H1 (cell line): Measurements from ENCODE around the gene MUC13. TPM values are rescaled to one million over a fixed set of nuclear protein-coding genes. Genes with fewer than 3 reads are reported as not detected.
A peak's percentile ranks its signal among the peaks of the same experiment; 100 is the strongest.

ENCODE experiments used
- CTCF ChIA-PET: fragments of 300-600 bp; sonication (Branson Sonifier 250); formaldehyde crosslinking; loops from one replicate; lab custom pipeline; 2021; ENCODE audit not compliant: partially characterized antibody; lab: Charles Lee
- POLR2A ChIA-PET: fragments of 300-600 bp; sonication (Branson Sonifier 250); formaldehyde crosslinking; loops from one replicate; lab custom pipeline; 2021; ENCODE audit warnings: inconsistent platforms; ENCODE audit not compliant: partially characterized antibody; lab: Charles Lee
- DNase-seq, 2 experiments: peaks; one replicate each; pipeline versions ENCODE4 v3.0.0 to v3.0.0-alpha.2; 2010 to 2022; ENCODE audit warnings: low spot score in 2 of 2, low read depth in 1 of 2, mixed read lengths in 1 of 2
- FAIRE-seq: peaks from 2 replicates; lab custom pipeline; 2011; peaks lifted over from hg19 to GRCh38; lab: Jason Lieb, UNC
- H2AFZ ChIP-seq: 2 replicates; pipeline ENCODE4 v1.8.1; 2012; ENCODE audit warnings: low read length, inconsistent platforms
- H2AK5ac ChIP-seq: 2 replicates; pipeline ENCODE4 v1.6.1; 2013; ENCODE audit warnings: low read depth, low read length
- H2BK120ac ChIP-seq: replicated peaks from 2 replicates; pipeline ENCODE3; 2013; ENCODE audit warnings: low read depth, low read length, inconsistent platforms
- H2BK12ac ChIP-seq: 2 replicates; pipeline ENCODE4 v1.6.1; 2013; ENCODE audit warnings: low read depth, low read length
- H2BK15ac ChIP-seq: 2 replicates; pipeline ENCODE4 v1.6.1; 2013; ENCODE audit warnings: low read length
- H2BK20ac ChIP-seq: 2 replicates; pipeline ENCODE4 v1.6.1; 2013; ENCODE audit warnings: low read length
- H2BK5ac ChIP-seq: 2 replicates; pipeline ENCODE4 v1.6.1; 2013; ENCODE audit warnings: low read depth, low read length
- H3K14ac ChIP-seq: 2 replicates; pipeline ENCODE4 v1.6.1; 2013; ENCODE audit warnings: inconsistent platforms; ENCODE audit not compliant: insufficient read length
- H3K18ac ChIP-seq: 2 replicates; pipeline ENCODE4 v1.6.1; 2013; ENCODE audit warnings: low read length; ENCODE audit errors: extremely low read depth
- H3K23ac ChIP-seq: 2 replicates; pipeline ENCODE4 v1.6.1; 2013; ENCODE audit warnings: inconsistent platforms; ENCODE audit not compliant: insufficient read length
- H3K23me2 ChIP-seq: 2 replicates; pipeline ENCODE4 v1.6.1; 2013; ENCODE audit warnings: low read depth, low read length
- H3K27ac ChIP-seq: 2 replicates; pipeline ENCODE4 v1.6.1; 2011; ENCODE audit warnings: low read depth, low read length, inconsistent platforms
- H3K27me3 ChIP-seq, 4 experiments: replicated peaks in 1 of 4; 1 replicate in 1 of 4; 2 replicates in 3 of 4; pipeline versions ENCODE4 v1.6.1 to v1.8.1; 2011 to 2013; ENCODE audit warnings: low read length in 3 of 4, mild to moderate bottlenecking in 3 of 4, inconsistent platforms in 2 of 4, mixed read lengths in 2 of 4, moderate library complexity in 1 of 4; ENCODE audit not compliant: control insufficient read depth in 3 of 4, insufficient read depth in 3 of 4; ENCODE audit errors: extremely low read depth in 1 of 4
- H3K36me3 ChIP-seq, 4 experiments: 2 replicates each; pipeline versions ENCODE4 v1.6.1 to v1.8.1; 2011 to 2013; ENCODE audit warnings: mild to moderate bottlenecking in 4 of 4, low read length in 3 of 4, moderate library complexity in 2 of 4, control low read depth in 1 of 4, inconsistent platforms in 1 of 4; ENCODE audit not compliant: insufficient read depth in 4 of 4, control insufficient read depth in 2 of 4
- H3K4ac ChIP-seq: replicated peaks from 2 replicates; pipeline ENCODE3; 2013; ENCODE audit warnings: low read length, low read depth, mixed read lengths, inconsistent platforms; ENCODE audit not compliant: insufficient read length
- H3K4me1 ChIP-seq, 4 experiments: replicated peaks in 1 of 4; 1 replicate in 1 of 4; 2 replicates in 3 of 4; pipeline versions ENCODE4 v1.6.1 to v1.8.1; 2011 to 2013; ENCODE audit warnings: low read length in 3 of 4, inconsistent platforms in 2 of 4, mixed read lengths in 1 of 4; ENCODE audit not compliant: insufficient read depth in 4 of 4, control insufficient read depth in 3 of 4
- H3K4me2 ChIP-seq, 2 experiments: 2 replicates each; pipeline versions ENCODE4 v1.6.1 to v1.8.1; 2011 to 2013; ENCODE audit warnings: low read depth in 2 of 2, low read length in 2 of 2, control low read depth in 1 of 2, inconsistent platforms in 1 of 2, mild to moderate bottlenecking in 1 of 2; ENCODE audit not compliant: insufficient read depth in 1 of 2
- H3K4me3 ChIP-seq, 4 experiments: fragments of 200-600, 300-600 bp in 1 of 4; sonication (generic), shearing (Covaris generic), sonication (Bioruptor Twin) in 1 of 4; 2 replicates each; pipeline versions ENCODE4 v1.5.1 to v1.8.1; 2011 to 2016; ENCODE audit warnings: low read length in 4 of 4, low read depth in 3 of 4, control low read depth in 2 of 4, inconsistent platforms in 2 of 4, mild to moderate bottlenecking in 2 of 4, mixed read lengths in 1 of 4, moderate library complexity in 1 of 4; ENCODE audit not compliant: insufficient read depth in 2 of 4; ENCODE audit errors: extremely low read depth in 1 of 4
- H3K56ac ChIP-seq: replicated peaks from 2 replicates; pipeline ENCODE3; 2013; ENCODE audit warnings: low read depth, mild to moderate bottlenecking, mixed read lengths, low read length, inconsistent platforms; ENCODE audit not compliant: insufficient read length
- H3K79me1 ChIP-seq: 2 replicates; pipeline ENCODE4 v1.6.1; 2013; ENCODE audit warnings: low read depth, low read length, control low read depth
- H3K79me2 ChIP-seq, 2 experiments: 2 replicates each; pipeline versions ENCODE4 v1.6.1 to v1.8.1; 2012 to 2013; ENCODE audit warnings: low read length in 2 of 2, mild to moderate bottlenecking in 2 of 2, inconsistent platforms in 1 of 2; ENCODE audit not compliant: insufficient read depth in 2 of 2, control insufficient read depth in 1 of 2
- H3K9ac ChIP-seq, 4 experiments: replicated peaks in 1 of 4; 1 replicate in 1 of 4; 2 replicates in 3 of 4; pipeline versions ENCODE4 v1.6.1 to v1.8.1; 2011 to 2013; ENCODE audit warnings: low read depth in 3 of 4, low read length in 3 of 4, control low read depth in 2 of 4, mild to moderate bottlenecking in 2 of 4, moderate library complexity in 2 of 4, inconsistent platforms in 1 of 4; ENCODE audit errors: extremely low read depth in 1 of 4
- H3K9me3 ChIP-seq, 2 experiments: 2 replicates each; pipeline versions ENCODE4 v1.6.1 to v1.8.1; 2012 to 2013; ENCODE audit warnings: mild to moderate bottlenecking in 2 of 2, moderate library complexity in 2 of 2, control low read depth in 1 of 2, inconsistent platforms in 1 of 2, low read depth in 1 of 2, low read length in 1 of 2, mixed read lengths in 1 of 2; ENCODE audit not compliant: insufficient read depth in 2 of 2
- H4K20me1 ChIP-seq, 2 experiments: replicated peaks in 1 of 2; 2 replicates each; pipeline versions ENCODE3 to v1.8.1; 2011 to 2013; ENCODE audit warnings: inconsistent platforms in 2 of 2, low read length in 2 of 2, mild to moderate bottlenecking in 1 of 2; ENCODE audit not compliant: insufficient read depth in 2 of 2, control insufficient read depth in 1 of 2
- H4K5ac ChIP-seq: 2 replicates; pipeline ENCODE4 v1.6.1; 2013; ENCODE audit warnings: low read length, low read depth, mixed read lengths, inconsistent platforms; ENCODE audit not compliant: insufficient read length
- H4K8ac ChIP-seq: 2 replicates; pipeline ENCODE4 v1.8.0; 2013; ENCODE audit warnings: mild to moderate bottlenecking, moderate library complexity, low read length, inconsistent platforms; ENCODE audit not compliant: insufficient read depth; ENCODE audit errors: extremely low read depth
- H4K91ac ChIP-seq: replicated peaks from 2 replicates; pipeline ENCODE3; 2013; ENCODE audit warnings: low read length, mixed read lengths, inconsistent platforms; ENCODE audit not compliant: insufficient read length
- ATF3 ChIP-seq: IDR thresholded peaks from 2 replicates; pipeline ENCODE4 v1.6.1; 2011; ENCODE audit warnings: low read depth, mild to moderate bottlenecking, low read length; ENCODE audit not compliant: insufficient read depth
- BACH1 ChIP-seq: IDR thresholded peaks from 2 replicates; pipeline ENCODE4 v1.6.1; 2012; ENCODE audit warnings: low read length, improper control_type of control experiment
- BCL11A ChIP-seq, 2 experiments: IDR thresholded peaks; one replicate each; pipeline ENCODE4 v1.6.1; 2011; ENCODE audit warnings: low read depth in 2 of 2, low read length in 2 of 2, mild to moderate bottlenecking in 2 of 2
- CBX8 ChIP-seq: fragments of 300-800, 300-1000 bp; sonication (generic); IDR thresholded peaks from 2 replicates; pipeline ENCODE4 v1.7.1; 2016; ENCODE audit warnings: low read depth, low read length, borderline replicate concordance
- GABPA ChIP-seq: IDR thresholded peaks from 2 replicates; pipeline ENCODE4 v1.6.1; 2011; ENCODE audit warnings: mild to moderate bottlenecking, low read length, moderate library complexity, borderline replicate concordance; ENCODE audit not compliant: insufficient read depth
- KDM1A ChIP-seq: fragments of 200-600, 300-600 bp; sonication (generic); IDR thresholded peaks from 2 replicates; pipeline ENCODE4 v1.7.1; 2016; ENCODE audit warnings: mild to moderate bottlenecking, low read length, borderline replicate concordance
- KDM4A ChIP-seq: IDR thresholded peaks from one replicate; pipeline ENCODE4 v1.7.1; 2012; ENCODE audit warnings: low read depth, mild to moderate bottlenecking, moderate library complexity, low read length, inconsistent platforms; ENCODE audit not compliant: severe bottlenecking
- MAFK ChIP-seq: IDR thresholded peaks from 2 replicates; pipeline ENCODE4 v1.6.1; 2012; ENCODE audit warnings: low read depth, mild to moderate bottlenecking, improper control_type of control experiment, low read length
- POU5F1 ChIP-seq: IDR thresholded peaks from 2 replicates; pipeline ENCODE4 v1.6.1; 2011; ENCODE audit warnings: low read depth, mild to moderate bottlenecking, low read length, moderate library complexity
- RNF2 ChIP-seq: fragments of 200-900, 300-1000 bp; sonication (generic); IDR thresholded peaks from 2 replicates; pipeline ENCODE4 v1.7.1; 2016; ENCODE audit warnings: borderline replicate concordance, low read depth, mild to moderate bottlenecking, antibody characterized with exemption, low read length; ENCODE audit not compliant: poor library complexity, severe bottlenecking; ENCODE audit errors: missing control alignments
- SP4 ChIP-seq: IDR thresholded peaks from 2 replicates; pipeline ENCODE4 v1.6.1; 2012; ENCODE audit warnings: low read length, inconsistent platforms
- SUZ12 ChIP-seq: fragments of 200-600 bp; sonication (generic); IDR thresholded peaks from 2 replicates; pipeline ENCODE4 v1.6.1; 2012; ENCODE audit warnings: mild to moderate bottlenecking, inconsistent platforms, low read length, moderate library complexity, mixed read lengths
- TCF12 ChIP-seq: IDR thresholded peaks from 2 replicates; pipeline ENCODE4 v1.6.1; 2011; ENCODE audit warnings: low read depth, mild to moderate bottlenecking, low read length
- polyA plus RNA-seq, 7 experiments: library from polyadenylated mRNA; depleted of rRNA in 3 of 7; stranded (reverse) in 5 of 7; unstranded in 2 of 7; fragments of >200 nt in 5 of 7; fragments of 200-250 nt in 2 of 7; gene quantifications; 1 replicate in 5 of 7; 2 replicates in 1 of 7; 4 replicates in 1 of 7; pipeline versions ENCODE4 v1.2.1 to v1.2.3, GENCODE V29; 2011 to 2013; ENCODE audit warnings: missing spikeins in 2 of 7, mixed read lengths in 2 of 7
- total RNA-seq: library from RNA; stranded (reverse); fragmentation: NEBNext Ultra II Directional; extraction: Animal tissue kit (Norgen Biotek cat#: 25700); gene quantifications from 2 replicates; pipeline ENCODE4 v1.2.1, GENCODE V29; 2021

The MUC13 gene
- total and polyA plus RNA-seq, 2 of the 8 experiments (the other 6 are each of a cell fraction or from before 2014, with no cell fraction given), result not detected

- H3K14ac ChIP-seq, result no peak overlapping the region
- no peak overlapping the region for H2BK12ac ChIP-seq
- FAIRE-seq (no peak), DNase-seq (no peak)
- no peaks in the 10 kb centered on the region for H3K36me3 ChIP-seq
- H3K4me2 ChIP-seq, result no peak overlapping the region
- POLR2A ChIA-PET, result interaction anchor here (4.2 kb wide), 1 partner anchor 7 kb away, joined by 20 read pairs; no protein-coding TSS in a partner anchor
- H3K4me1 ChIP-seq, result peaks cover 4 to 24% (median 16%) of the 10 kb centered on the region in 4 experiments
- H2BK120ac ChIP-seq, result no peak overlapping the region
- no peaks in the 10 kb centered on the region for H3K27me3 ChIP-seq
- no peak overlapping the region for H3K9ac ChIP-seq
- no peak overlapping the region for H4K91ac ChIP-seq
- H3K27ac ChIP-seq, result no peak overlapping the region
- CTCF ChIA-PET, result interaction anchor here (0.6 to 1.5 kb wide), 2 partner anchors 22 to 744 kb away, joined by 3 to 4 read pairs; no protein-coding TSS in a partner anchor
- no peak overlapping the region for H3K4me3 ChIP-seq
- H2AK5ac ChIP-seq, result no peak overlapping the region
- no peak overlapping the region for H4K5ac ChIP-seq
- H3K4ac ChIP-seq, result no peak overlapping the region
- H3K9me3 ChIP-seq, result no peaks in the 10 kb centered on the region
- no peak overlapping the region for H3K18ac ChIP-seq
- H4K8ac ChIP-seq, result no peak overlapping the region
- no peak overlapping the region for H2AFZ ChIP-seq
- H2BK5ac ChIP-seq, result no peak overlapping the region
- no peaks in the 10 kb centered on the region for H3K23me2 ChIP-seq
- no peak overlapping the region for H3K23ac ChIP-seq
- H2BK15ac ChIP-seq, result no peak overlapping the region
- H3K56ac ChIP-seq, result no peak overlapping the region
- H4K20me1 ChIP-seq, result peaks cover 3 to 5% of the 10 kb centered on the region in 2 experiments
- 0 out of 2 replicates have a peak overlapping the region, but pooled peaks have one; percentile 27 for H2BK20ac ChIP-seq
- peaks cover 6% of the 10 kb centered on the region for H3K79me1 ChIP-seq
- peaks cover 25 to 93% of the 10 kb centered on the region in 2 experiments for H3K79me2 ChIP-seq
- TF ChIP-seq GABPA (no peak), SP4 (no peak), POU5F1 (no peak), ATF3 (no peak), KDM4A (no peak), SUZ12 (no peak), CBX8 (no peak), KDM1A (no peak), BACH1 (no peak), TCF12 (no peak), MAFK (no peak), BCL11A (IDR thresholded peaks at IDR 0.05; ENCODE audit: low read depth in 2 of 2, low read length in 2 of 2) (no peak), RNF2 (no peak)
These were observed 55.2 kb downstream of the MUC13 start for GRCh38 chr3:124879337-124879680.
